A673 (cell line): ENCODE results near the gene CRYGN. TPM values are rescaled to one million over a fixed set of nuclear protein-coding genes. Genes with fewer than 3 reads are reported as not detected.

Experiments used
- BruUV-seq: library from RNA; stranded (reverse); fragments of 400-500 nt; replicated peaks from 2 replicates; lab custom pipeline; 2021; lab: Mats Ljungman, UMichigan
- CTCF ChIA-PET: fragments of 300-600 bp; sonication (Branson Sonifier 250); formaldehyde crosslinking; loops from one replicate; lab custom pipeline; 2022; ENCODE audit warnings: antibody characterized with exemption; lab: Charles Lee
- POLR2A ChIA-PET: fragments of 300-600 bp; sonication (Branson Sonifier 250); formaldehyde crosslinking; loops from one replicate; lab custom pipeline; 2022; ENCODE audit warnings: antibody characterized with exemption; ENCODE audit not compliant: low non-redundant PET; lab: Charles Lee
- DNase-seq: peaks from one replicate; pipeline ENCODE4 v3.0.0-alpha.2; 2015; ENCODE audit warnings: low spot score
- H3K27ac ChIP-seq: fragments of 200-600 bp; sonication (generic); 2 replicates; pipeline ENCODE4 v1.5.1; 2016; ENCODE audit warnings: mixed run types, low read depth, mild to moderate bottlenecking, mixed read lengths, antibody characterized with exemption, low read length; ENCODE audit not compliant: poor library complexity, severe bottlenecking
- H3K27me3 ChIP-seq: fragments of 200-600 bp; sonication (generic); replicated peaks from 2 replicates; pipeline ENCODE4 v1.6.1; 2017; ENCODE audit warnings: mixed run types, low read depth, mild to moderate bottlenecking, mixed read lengths, antibody characterized with exemption, low read length; ENCODE audit not compliant: insufficient read depth, poor library complexity
- H3K36me3 ChIP-seq: fragments of 200-600 bp; sonication (generic); 2 replicates; pipeline ENCODE4 v1.6.1; 2016; ENCODE audit warnings: mixed run types, mild to moderate bottlenecking, mixed read lengths, antibody characterized with exemption, low read length; ENCODE audit not compliant: insufficient read depth, poor library complexity, severe bottlenecking
- H3K4me1 ChIP-seq: fragments of 200-600 bp; sonication (generic); 2 replicates; pipeline ENCODE4 v1.6.1; 2017; ENCODE audit warnings: mixed run types, mild to moderate bottlenecking, mixed read lengths, antibody characterized with exemption, low read length; ENCODE audit not compliant: insufficient read depth, poor library complexity, severe bottlenecking
- H3K4me3 ChIP-seq: fragments of 200-600 bp; sonication (generic); 2 replicates; pipeline ENCODE4 v1.5.1; 2016; ENCODE audit warnings: low read depth, mixed run types, mild to moderate bottlenecking, mixed read lengths, low read length; ENCODE audit not compliant: poor library complexity, severe bottlenecking
- H3K9me3 ChIP-seq: fragments of 200-600 bp; sonication (generic); 2 replicates; pipeline ENCODE4 v1.6.1; 2016; ENCODE audit warnings: mixed run types, low read depth, mild to moderate bottlenecking, mixed read lengths, antibody characterized with exemption, low read length; ENCODE audit not compliant: poor library complexity, severe bottlenecking
- EZH2 ChIP-seq: fragments of 200-600 bp; sonication (generic); IDR thresholded peaks from 2 replicates; pipeline ENCODE4 v1.6.1; 2017; ENCODE audit warnings: borderline replicate concordance, low read depth, mild to moderate bottlenecking, mixed read lengths, antibody characterized with exemption, low read length; ENCODE audit not compliant: poor library complexity, severe bottlenecking
- intact Hi-C: fragments of 100-400 bp; cut with micrococcal nuclease; formaldehyde crosslinking; loops from one replicate; pipeline ENCODE4 v1.10.0; 2022; ENCODE audit not compliant: unreplicated experiment
- total RNA-seq: library from RNA; stranded (reverse); gene quantifications from 2 replicates; pipeline ENCODE4 v1.2.3, GENCODE V29; 2021
- TF ChIP-seq, protein P1 (sequence below): fragments of 300-800, 200-600 bp; sonication (generic); conservative IDR thresholded peaks from 2 replicates; pipeline ENCODE4 v1.5.1; 2017; ENCODE audit warnings: low read depth, mild to moderate bottlenecking, antibody characterized with exemption, low read length, moderate library complexity, mixed read lengths

The CRYGN gene
- total RNA-seq, 1 experiment from 2014 or later, result 0.13 TPM

DNA sequence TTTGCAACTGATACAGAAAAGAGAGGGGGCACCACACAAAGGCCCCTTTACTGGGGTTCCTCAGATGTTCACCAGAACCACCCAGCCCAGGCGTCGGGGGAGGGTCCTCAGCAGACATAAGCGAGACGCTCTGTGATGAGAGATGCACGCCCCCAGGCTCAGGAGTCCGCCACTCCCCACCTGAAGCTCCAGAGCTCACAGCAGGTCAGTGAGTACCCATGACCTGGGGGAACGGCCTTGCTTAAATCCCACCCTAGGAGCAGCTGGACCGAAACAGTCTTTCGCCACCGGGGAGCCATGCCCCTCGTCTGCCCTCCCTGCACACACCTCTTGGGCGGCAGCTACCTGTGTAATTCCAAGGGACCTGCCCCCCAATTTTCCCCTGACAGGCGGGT is 2.8 kb downstream of the CRYGN start:
- ChIA-PET POLR2A (no interaction called here), CTCF (no interaction called here)
- BruUV-seq, result no TSS peak
- Histone ChIP-seq H3K9me3 (no peaks in the 10 kb centered on the region), H3K27me3 (peaks cover 2% of the 10 kb centered on the region), H3K4me3 (no peak overlapping the region), H3K27ac (no peak overlapping the region), H3K4me1 (no peaks in the 10 kb centered on the region), H3K36me3 (no peaks in the 10 kb centered on the region)
- DNase-seq, result no peak
- TF ChIP-seq EZH2, result no peak
- TF ChIP-seq, protein P1, sequence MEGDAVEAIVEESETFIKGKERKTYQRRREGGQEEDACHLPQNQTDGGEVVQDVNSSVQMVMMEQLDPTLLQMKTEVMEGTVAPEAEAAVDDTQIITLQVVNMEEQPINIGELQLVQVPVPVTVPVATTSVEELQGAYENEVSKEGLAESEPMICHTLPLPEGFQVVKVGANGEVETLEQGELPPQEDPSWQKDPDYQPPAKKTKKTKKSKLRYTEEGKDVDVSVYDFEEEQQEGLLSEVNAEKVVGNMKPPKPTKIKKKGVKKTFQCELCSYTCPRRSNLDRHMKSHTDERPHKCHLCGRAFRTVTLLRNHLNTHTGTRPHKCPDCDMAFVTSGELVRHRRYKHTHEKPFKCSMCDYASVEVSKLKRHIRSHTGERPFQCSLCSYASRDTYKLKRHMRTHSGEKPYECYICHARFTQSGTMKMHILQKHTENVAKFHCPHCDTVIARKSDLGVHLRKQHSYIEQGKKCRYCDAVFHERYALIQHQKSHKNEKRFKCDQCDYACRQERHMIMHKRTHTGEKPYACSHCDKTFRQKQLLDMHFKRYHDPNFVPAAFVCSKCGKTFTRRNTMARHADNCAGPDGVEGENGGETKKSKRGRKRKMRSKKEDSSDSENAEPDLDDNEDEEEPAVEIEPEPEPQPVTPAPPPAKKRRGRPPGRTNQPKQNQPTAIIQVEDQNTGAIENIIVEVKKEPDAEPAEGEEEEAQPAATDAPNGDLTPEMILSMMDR, result no peak
- intact Hi-C loops, result no loop called here

DNA sequence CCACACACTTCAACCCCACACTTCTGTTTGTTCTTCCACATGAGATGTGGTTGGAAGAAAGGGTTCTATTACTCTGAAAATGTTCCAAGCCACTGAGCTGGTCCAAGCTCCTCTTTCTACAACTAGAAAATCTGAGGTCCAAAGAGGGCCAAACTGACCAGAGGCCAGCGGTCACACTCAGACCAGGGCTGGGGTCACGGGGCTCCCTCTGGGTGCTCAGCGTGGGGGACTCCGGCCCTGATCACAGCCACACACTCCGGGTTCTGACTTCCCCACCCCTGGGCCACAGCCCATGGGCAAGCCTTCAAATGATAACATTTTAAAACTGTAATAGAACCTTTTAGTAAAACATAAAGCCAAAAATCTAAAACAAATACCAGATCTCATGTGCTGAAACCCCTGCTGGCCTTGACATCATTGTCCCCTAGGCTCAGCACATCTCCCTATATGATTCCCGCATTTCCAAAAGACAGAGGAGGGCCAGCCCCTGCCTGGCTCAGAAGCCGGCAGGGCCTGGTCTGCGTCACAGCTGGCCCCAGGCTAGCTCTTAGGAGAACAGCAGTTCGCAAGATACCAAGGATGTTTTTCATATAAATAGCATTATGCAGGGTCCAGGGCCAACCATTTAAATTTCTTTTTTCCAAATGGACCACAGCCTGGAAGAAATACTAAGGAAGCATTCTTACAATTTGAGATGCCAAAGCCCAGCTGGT is 3.3 kb downstream of the CRYGN start:
- ChIA-PET POLR2A (interaction anchor here (0.6 kb wide), 1 partner anchor 286 kb away, joined by 4 read pairs; no protein-coding TSS in a partner anchor), CTCF (no interaction called here)
- peaks cover 2% of the 10 kb centered on the region for H3K27me3 ChIP-seq
- no peak overlapping the region for H3K4me3 ChIP-seq
- no peaks in the 10 kb centered on the region for H3K9me3 ChIP-seq
- no peak for DNase-seq
- no peaks in the 10 kb centered on the region for H3K36me3 ChIP-seq
- TF ChIP-seq, protein P1, result no peak
- no peak for TF ChIP-seq EZH2
- intact Hi-C loops, result no loop called here
- no peak overlapping the region for H3K27ac ChIP-seq
- BruUV-seq, result no TSS peak
- no peaks in the 10 kb centered on the region for H3K4me1 ChIP-seq

DNA sequence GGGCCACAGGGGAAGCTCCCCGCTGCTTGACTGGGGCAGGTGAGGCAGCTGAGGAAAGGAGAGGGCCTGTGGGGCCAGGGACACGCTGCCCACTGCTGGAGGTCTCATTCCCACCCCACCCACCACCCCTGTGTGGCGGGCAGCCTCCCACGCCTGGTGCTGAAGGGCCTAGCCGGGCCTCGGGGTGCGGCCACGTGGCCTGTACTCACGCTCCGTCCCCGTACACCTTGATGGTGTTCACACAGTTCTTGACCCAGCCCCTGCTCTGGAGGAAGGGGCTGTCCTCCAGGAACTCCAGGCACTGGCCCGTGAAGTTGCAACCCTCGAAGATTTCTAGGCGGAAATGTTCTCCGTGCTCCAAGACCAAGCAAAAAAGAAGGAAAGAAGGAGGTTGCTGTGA is 4.0 kb downstream of the CRYGN start:
- no peak for TF ChIP-seq EZH2
- TF ChIP-seq, protein P1, result no peak
- no peaks in the 10 kb centered on the region for H3K9me3 ChIP-seq
- H3K36me3 ChIP-seq, result no peaks in the 10 kb centered on the region
- intact Hi-C loops, result no loop called here
- peaks cover 2% of the 10 kb centered on the region for H3K27me3 ChIP-seq
- no peaks in the 10 kb centered on the region for H3K4me1 ChIP-seq
- H3K4me3 ChIP-seq, result no peak overlapping the region
- BruUV-seq, result no TSS peak
- no peak for DNase-seq
- POLR2A ChIA-PET, result no interaction called here
- H3K27ac ChIP-seq, result no peak overlapping the region
- CTCF ChIA-PET, result no interaction called here
